ENCODE data around the gene CRIM1.

CRIM1 gene

GRCh38 chr2:36540986-36541754, 185.6 kb downstream of the CRIM1 start:
- DNase-seq = no peak
- no peak for TF ChIP-seq CTCF (IDR thresholded peaks at IDR 0.05; ENCODE audit: low read depth, low read length, missing control alignments)
- H3K4me3 ChIP-seq (ENCODE audit: low read depth, low read length) = no peak overlapping the region
- H3K27me3 ChIP-seq (replicated peaks) = no peaks in the 10 kb centered on the region
- in situ Hi-C loops (cut with HindIII; ENCODE audit: low pct_ligation_motif_present, low sequenced_read_pairs) = no loop called here
- no peak overlapping the region for H3K27ac ChIP-seq
- H3K36me3 ChIP-seq (replicated peaks) = peaks cover 56% of the 10 kb centered on the region

DNA sequence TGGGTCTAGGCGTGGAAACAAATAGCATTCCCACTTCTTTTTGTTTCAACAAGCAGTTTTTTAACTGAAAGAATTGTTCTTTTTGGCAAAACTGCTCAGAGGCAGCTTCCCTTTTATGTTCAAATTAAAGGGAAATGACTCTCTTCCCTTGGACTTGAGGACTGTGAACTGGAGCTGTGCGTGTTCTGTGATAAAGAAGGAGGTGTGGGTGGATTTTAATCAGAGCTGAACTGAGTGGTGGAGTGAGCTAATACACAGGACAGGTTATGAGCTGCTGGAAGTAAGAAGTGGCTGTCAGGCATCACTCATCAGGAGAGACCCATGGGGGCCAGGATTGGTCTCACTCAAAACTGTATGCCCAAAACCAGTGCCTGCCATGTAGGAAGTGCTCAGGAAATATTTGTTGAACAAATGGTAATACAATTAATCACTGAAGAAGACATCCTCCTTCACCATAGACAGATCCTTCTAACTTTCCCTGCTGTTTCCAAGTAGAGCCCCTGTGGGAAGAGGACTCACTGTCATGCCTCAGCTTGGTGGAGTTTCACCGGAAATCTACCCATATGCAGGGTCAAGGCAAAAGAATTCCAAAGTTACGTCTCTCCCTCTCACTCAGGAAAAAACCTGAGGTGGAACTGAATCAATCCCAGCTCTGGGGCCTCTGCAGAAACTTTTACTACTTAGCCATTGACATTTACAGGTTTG, 186.5 kb downstream of the CRIM1 start:
- in situ Hi-C loops (cut with HindIII; ENCODE audit: low pct_ligation_motif_present, low sequenced_read_pairs) = no loop called here
- Histone ChIP-seq H3K4me3 (ENCODE audit: low read depth, low read length) (no peak overlapping the region), H3K27ac (no peak overlapping the region), H3K36me3 (replicated peaks) (peaks cover 58% of the 10 kb centered on the region), H3K27me3 (replicated peaks) (no peaks in the 10 kb centered on the region)
- no peak for DNase-seq
- TF ChIP-seq CTCF (IDR thresholded peaks at IDR 0.05; ENCODE audit: low read depth, low read length, missing control alignments) = no peak

DNA sequence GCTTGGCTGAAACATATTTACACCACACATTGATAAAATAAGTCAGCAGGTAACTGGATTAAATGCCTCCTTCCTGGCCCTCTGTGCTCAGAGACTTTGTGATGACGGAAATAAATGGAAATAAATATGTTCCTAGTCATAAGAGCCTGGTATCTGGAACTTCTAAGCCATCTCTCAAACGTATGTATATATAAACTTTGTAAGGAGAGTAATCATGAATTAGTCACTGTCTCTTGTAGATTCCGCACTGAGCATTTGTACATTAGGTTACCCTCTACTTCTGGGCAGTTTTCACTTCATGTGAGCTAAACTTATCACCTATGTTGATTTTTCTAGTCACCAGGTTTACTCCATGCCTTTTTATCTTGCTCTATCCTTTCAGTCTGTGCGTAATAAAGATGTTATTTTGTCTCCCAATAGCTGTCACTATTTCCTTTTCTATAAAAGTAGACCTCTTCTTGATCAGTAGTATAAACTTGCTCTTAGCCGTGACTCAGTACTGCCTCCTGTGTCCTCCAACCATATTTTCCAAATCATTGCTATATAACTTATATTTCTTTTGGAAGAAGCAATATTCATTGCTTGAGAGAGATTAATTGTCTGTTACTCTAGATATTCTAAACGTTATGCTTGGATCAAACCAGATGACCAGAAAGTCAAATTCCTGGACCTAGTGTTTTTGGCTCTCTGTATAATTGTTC, 189.2 kb downstream of the CRIM1 start:
- peaks cover 57% of the 10 kb centered on the region for H3K36me3 ChIP-seq (replicated peaks)
- in situ Hi-C loops (cut with HindIII; ENCODE audit: low pct_ligation_motif_present, low sequenced_read_pairs) = no loop called here

GRCh38 chr2:36545871-36546416, 190.4 kb downstream of the CRIM1 start:
- Histone ChIP-seq H3K4me3 (ENCODE audit: low read depth, low read length) (no peak overlapping the region), H3K36me3 (replicated peaks) (peaks cover 50% of the 10 kb centered on the region), H3K27ac (no peak overlapping the region), H3K27me3 (replicated peaks) (no peaks in the 10 kb centered on the region)
- in situ Hi-C loops (cut with HindIII; ENCODE audit: low pct_ligation_motif_present, low sequenced_read_pairs) = no loop called here
- DNase-seq = no peak
- TF ChIP-seq CTCF (IDR thresholded peaks at IDR 0.05; ENCODE audit: low read depth, low read length, missing control alignments) = no peak

More for the DNA sequence above, 189.2 kb downstream of the CRIM1 start:
- DNase-seq = no peak
- peak; percentile 48 for TF ChIP-seq CTCF (IDR thresholded peaks at IDR 0.05; ENCODE audit: low read depth, low read length, missing control alignments)
- Histone ChIP-seq H3K4me3 (ENCODE audit: low read depth, low read length) (no peak overlapping the region), H3K27ac (peak overlapping the region; percentile 11), H3K27me3 (replicated peaks) (no peaks in the 10 kb centered on the region)

DNA sequence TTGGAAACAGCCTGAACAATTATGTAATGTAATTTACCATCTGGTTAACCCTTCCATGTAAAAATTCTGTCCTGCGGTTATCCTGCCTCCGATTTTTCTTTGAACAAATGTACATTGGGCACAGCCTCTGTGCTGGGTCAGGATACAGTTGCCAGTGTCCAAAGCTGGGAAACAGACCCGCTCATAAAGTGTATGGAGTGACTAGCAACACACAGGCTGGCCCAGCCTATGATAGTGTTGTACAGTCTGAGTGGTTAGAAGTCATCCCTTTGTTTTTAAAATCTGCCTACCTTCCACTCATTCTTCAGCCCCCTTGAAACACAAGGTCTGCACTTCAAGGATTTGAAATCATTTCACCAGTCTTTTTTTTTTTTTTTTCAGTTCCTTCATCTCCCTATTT, 192.3 kb downstream of the CRIM1 start:
- Histone ChIP-seq H3K27ac (no peak overlapping the region), H3K36me3 (replicated peaks) (peaks cover 47% of the 10 kb centered on the region), H3K4me3 (ENCODE audit: low read depth, low read length) (no peak overlapping the region), H3K27me3 (replicated peaks) (no peaks in the 10 kb centered on the region)
- no peak for DNase-seq
- in situ Hi-C loops (cut with HindIII; ENCODE audit: low pct_ligation_motif_present, low sequenced_read_pairs) = no loop called here
- no peak for TF ChIP-seq CTCF (IDR thresholded peaks at IDR 0.05; ENCODE audit: low read depth, low read length, missing control alignments)
